Measurements from ENCODE around the gene GPHN.

- no peak for TF ChIP-seq TP53 (CRISPR knock-in tag; IDR thresholded peaks at IDR 0.05)
- no peak for TF ChIP-seq CHD2 (IDR thresholded peaks at IDR 0.05; ENCODE audit: low read length, partially characterized antibody)
These were observed 603.1 kb downstream of the GPHN start for GRCh38 chr14:67111022-67111421.

Measured in A549 (cell line).